Panc1 (cell line): ENCODE data around the gene ANKRD36B. TPM values are rescaled to one million over a fixed set of nuclear protein-coding genes. Genes with fewer than 3 reads are reported as not detected.
"Not testable (repeated sequence)": the region's sequence is repeated elsewhere in the genome, so short reads cannot be mapped to it uniquely, and the experiment has no call there.

Source experiments
- ATAC-seq: fragments of 200-7000 bp; cut with Tn5 transposase; 2 replicates; pipeline ENCODE4 v1.9.1; 2020; ENCODE audit warnings: mild to moderate bottlenecking, moderate library complexity
- BruUV-seq: library from RNA; stranded (reverse); fragments of 400-500 nt; replicated peaks from 2 replicates; lab custom pipeline; 2021; lab: Mats Ljungman, UMichigan
- CTCF ChIA-PET: fragments of 300-600 bp; sonication (Branson Sonifier 250); formaldehyde crosslinking; loops from one replicate; lab custom pipeline; 2022; ENCODE audit warnings: antibody characterized with exemption; lab: Charles Lee
- POLR2A ChIA-PET: fragments of 300-600 bp; sonication (Branson Sonifier 250); formaldehyde crosslinking; loops from one replicate; lab custom pipeline; 2022; ENCODE audit warnings: antibody characterized with exemption; lab: Charles Lee
- DNase-seq: peaks from one replicate; pipeline ENCODE4 v3.0.0-alpha.2; 2010; ENCODE audit warnings: low read depth, low spot score
- H3K27ac ChIP-seq: 2 replicates; pipeline ENCODE4 v1.5.1; 2011; ENCODE audit warnings: mild to moderate bottlenecking, low read length, inconsistent platforms
- H3K27me3 ChIP-seq: fragments of 200-500 bp; sonication (Bioruptor generic); 2 replicates; pipeline ENCODE4 v1.6.0; 2014; ENCODE audit warnings: low read length, inconsistent platforms; ENCODE audit not compliant: control insufficient read depth, insufficient read depth
- H3K36me3 ChIP-seq: fragments of 200-500 bp; sonication (Bioruptor generic); 2 replicates; pipeline ENCODE4 v1.5.1; 2014; ENCODE audit warnings: inconsistent platforms, mild to moderate bottlenecking, low read length, moderate library complexity; ENCODE audit not compliant: control insufficient read depth, insufficient read depth
- H3K4me1 ChIP-seq: 2 replicates; pipeline ENCODE4 v1.5.1; 2011; ENCODE audit warnings: inconsistent platforms, mild to moderate bottlenecking, low read length, moderate library complexity; ENCODE audit not compliant: control insufficient read depth, insufficient read depth
- H3K4me3 ChIP-seq, 2 experiments: 2 replicates each; pipeline ENCODE4 v1.5.1; 2011 to 2012; ENCODE audit warnings: low read depth in 2 of 2, low read length in 2 of 2, mild to moderate bottlenecking in 2 of 2, inconsistent platforms in 1 of 2, moderate library complexity in 1 of 2
- H3K9me3 ChIP-seq: fragments of 200-500 bp; sonication (Bioruptor generic); 2 replicates; pipeline ENCODE4 v1.5.1; 2014; ENCODE audit warnings: low read depth, mild to moderate bottlenecking, inconsistent platforms, low read length, moderate library complexity; ENCODE audit not compliant: control insufficient read depth, insufficient read depth
- in situ Hi-C: cut with HindIII; loops from 2 replicates; pipeline ENCODE4 v1.10.0; 2016; ENCODE audit warnings: low sequenced_read_pairs, low pct_unique_long_range_greater_than_20kb
- intact Hi-C: fragments of 100-400 bp; cut with micrococcal nuclease; formaldehyde crosslinking; loops from one replicate; pipeline ENCODE4 v1.10.0; 2022; ENCODE audit not compliant: unreplicated experiment
- total RNA-seq: library from RNA; stranded (reverse); gene quantifications from one replicate; pipeline ENCODE4 v1.2.1, GENCODE V29; 2021; ENCODE audit not compliant: unreplicated experiment
- TF ChIP-seq, protein P1 (sequence below): fragments of 450-650 bp; IDR thresholded peaks from 2 replicates; pipeline ENCODE4 v1.5.1; 2017; ENCODE audit warnings: mild to moderate bottlenecking

The ANKRD36B gene
- total RNA-seq, 1 experiment from 2014 or later: 14.7 TPM

DNA sequence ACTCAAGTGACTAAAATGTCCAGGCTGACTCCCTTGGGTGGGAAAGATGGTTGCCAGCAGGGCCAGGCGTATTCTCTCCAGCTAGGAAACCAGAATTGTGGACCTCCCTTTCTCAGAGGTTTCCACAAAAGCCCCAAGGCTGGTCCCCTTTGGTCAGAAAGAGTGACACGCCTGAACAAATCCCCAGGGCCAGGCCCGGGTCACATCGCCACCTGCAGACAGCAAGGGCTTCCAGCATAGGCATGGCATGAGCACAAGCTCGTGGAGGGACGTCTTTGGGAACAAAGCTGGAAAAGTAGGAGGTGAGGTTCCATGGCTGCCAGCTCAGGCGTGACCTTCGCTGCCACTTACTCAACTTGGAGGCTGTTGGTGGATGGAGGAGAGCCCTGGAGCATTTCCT lies 15.4 kb upstream of the ANKRD36B start:
- H3K9me3 ChIP-seq, BruUV-seq, CTCF ChIA-PET, H3K36me3 ChIP-seq, H3K4me1 ChIP-seq, H3K27ac ChIP-seq, in situ Hi-C loops, intact Hi-C loops, DNase-seq, H3K27me3 ChIP-seq, POLR2A ChIA-PET, H3K4me3 ChIP-seq: not testable (repeated sequence)
- ATAC-seq: peak; percentile 77; the same call in 1 of the 2 replicates

DNA sequence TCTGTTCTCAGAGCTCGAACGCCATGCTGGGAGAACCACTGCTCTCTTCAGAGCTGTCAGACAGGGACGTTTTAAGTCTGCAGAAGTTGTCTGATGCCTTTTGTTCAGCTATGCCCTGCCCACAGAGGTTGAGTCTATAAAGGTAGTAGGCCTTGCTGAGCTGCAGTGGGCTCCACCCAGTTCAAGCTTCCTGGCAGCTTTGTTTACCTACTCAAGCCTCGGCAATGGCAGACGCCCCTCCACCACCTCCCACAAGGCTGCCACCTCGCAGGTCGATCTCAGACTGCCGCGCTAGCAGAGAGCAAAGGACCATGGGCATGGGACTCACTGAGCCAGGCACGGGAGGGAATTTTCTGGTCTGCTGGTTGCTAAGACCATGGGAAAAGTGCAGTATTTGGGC lies 11.9 kb upstream of the ANKRD36B start:
- H3K4me1 ChIP-seq, BruUV-seq, intact Hi-C loops, CTCF ChIA-PET, ATAC-seq, H3K36me3 ChIP-seq, H3K27me3 ChIP-seq, DNase-seq, H3K9me3 ChIP-seq, in situ Hi-C loops, H3K4me3 ChIP-seq, H3K27ac ChIP-seq: not testable (repeated sequence)
- POLR2A ChIA-PET: interaction anchor here (0.6 kb wide), 1 partner anchor 90 kb away, joined by 3 read pairs; no protein-coding TSS in a partner anchor

DNA sequence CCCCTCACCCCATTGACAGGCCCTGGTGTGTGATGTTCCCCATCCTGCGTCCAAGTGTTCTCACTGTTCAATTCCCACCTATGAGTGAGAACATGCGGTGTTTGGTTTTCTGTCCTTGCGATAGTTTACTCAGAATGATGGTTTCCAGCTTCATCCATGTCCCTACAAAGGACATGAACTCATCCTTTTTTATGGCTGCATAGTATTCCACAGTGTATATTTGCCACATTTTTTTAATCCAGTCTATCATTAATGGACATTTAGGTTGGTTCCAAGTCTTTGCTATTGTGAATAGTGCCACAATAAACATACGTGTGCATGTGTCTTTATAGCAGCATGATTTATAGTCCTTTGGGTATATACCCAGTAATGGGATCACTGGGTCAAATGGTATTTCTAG lies 6.5 kb upstream of the ANKRD36B start:
- H3K36me3 ChIP-seq, H3K27me3 ChIP-seq, in situ Hi-C loops, BruUV-seq, H3K4me1 ChIP-seq, H3K9me3 ChIP-seq, CTCF ChIA-PET, DNase-seq, ATAC-seq, POLR2A ChIA-PET, H3K27ac ChIP-seq, intact Hi-C loops, H3K4me3 ChIP-seq: not testable (repeated sequence)

DNA sequence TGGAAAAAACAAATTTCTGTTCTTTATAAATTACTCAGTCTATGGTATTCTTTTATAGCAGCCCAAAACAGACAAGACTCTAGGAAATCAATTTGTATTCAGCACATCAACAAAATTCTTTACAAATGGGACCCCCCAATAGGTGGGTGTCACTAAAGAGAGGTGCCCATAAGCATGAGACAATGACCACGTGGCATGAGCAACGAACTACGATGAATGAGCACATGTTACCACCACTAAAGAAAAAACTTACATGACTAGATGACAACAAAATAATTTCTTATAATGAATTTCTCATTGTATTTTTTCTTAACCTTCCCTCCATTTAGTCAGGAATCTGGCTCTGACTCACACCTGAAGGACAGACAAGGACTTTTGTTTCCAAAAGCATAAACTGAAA lies 3.8 kb upstream of the ANKRD36B start:
- H3K4me3 ChIP-seq, POLR2A ChIA-PET, H3K4me1 ChIP-seq, ATAC-seq, H3K36me3 ChIP-seq, intact Hi-C loops, in situ Hi-C loops, H3K9me3 ChIP-seq, DNase-seq, BruUV-seq, H3K27me3 ChIP-seq, H3K27ac ChIP-seq, CTCF ChIA-PET: not testable (repeated sequence)

DNA sequence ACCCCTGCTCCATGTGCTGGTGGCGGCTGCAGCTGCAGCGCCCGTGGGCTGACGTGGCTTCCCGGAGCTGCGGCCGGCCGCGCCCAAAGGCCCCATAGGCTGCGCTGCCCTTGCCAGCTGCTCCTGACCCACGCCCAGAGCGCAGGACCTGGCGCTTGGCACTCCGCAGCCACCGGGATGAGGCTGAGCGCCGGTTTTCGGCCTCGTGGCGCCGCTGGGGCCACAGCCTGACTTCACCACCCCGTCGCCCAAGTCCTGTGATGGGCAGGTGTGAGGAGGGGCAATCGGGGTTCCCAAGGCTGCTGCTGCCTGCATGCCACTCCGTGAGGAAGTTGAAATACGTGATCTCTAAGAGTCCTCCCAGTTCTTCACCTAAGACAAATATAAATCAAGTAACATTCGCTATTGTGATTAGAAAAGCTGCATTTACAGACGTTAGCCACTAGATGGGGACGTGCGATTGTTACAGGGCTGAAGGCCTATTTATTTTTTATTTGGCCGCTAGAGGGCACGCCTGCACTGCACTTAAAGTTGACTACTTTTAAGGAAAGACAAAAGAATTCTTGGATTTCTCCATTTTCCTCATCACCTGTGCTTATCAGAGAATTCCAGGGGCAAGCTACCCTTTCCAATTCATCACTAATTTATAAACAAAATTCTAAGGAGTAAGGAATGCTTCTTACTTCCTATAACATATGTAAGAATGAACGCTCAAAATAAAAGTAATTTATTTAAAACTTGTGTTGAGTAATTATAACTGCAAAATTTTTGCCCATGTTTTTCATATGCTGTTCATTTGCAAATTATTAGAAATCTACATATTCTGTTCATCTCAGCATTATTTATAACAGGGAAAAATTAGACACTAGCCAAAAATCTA lies 1.1 kb upstream of the ANKRD36B start:
- in situ Hi-C loops, H3K36me3 ChIP-seq: not testable (repeated sequence)

DNA sequence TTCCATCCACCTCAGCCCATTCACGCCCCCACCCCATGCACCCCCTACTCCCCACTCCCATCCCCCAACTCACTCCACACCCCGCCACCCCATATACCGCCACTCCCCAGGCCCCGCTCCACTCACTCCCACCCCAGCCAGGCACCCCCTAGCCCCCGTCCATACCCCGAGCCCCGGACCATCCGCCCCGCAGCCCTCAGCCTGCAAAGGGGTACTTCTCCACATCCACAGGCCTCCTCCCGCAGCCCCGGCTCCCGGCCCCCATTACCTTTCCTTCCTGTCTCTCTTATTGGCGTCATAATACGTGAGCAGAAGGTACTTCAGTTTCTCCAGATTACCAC lies 450 bp downstream of the ANKRD36B start:
- BruUV-seq, POLR2A ChIA-PET, CTCF ChIA-PET, H3K4me1 ChIP-seq, intact Hi-C loops, DNase-seq, H3K27me3 ChIP-seq, in situ Hi-C loops, H3K9me3 ChIP-seq, ATAC-seq, H3K36me3 ChIP-seq: not testable (repeated sequence)
- Histone ChIP-seq H3K4me3 (peak overlapping the region; percentile 60 to 74), H3K27ac (peak overlapping the region; percentile 77)

More for the DNA sequence above, 1.1 kb upstream of the ANKRD36B start:
- not testable (repeated sequence) for H3K9me3 ChIP-seq, H3K4me1 ChIP-seq, H3K27me3 ChIP-seq, BruUV-seq
- H3K27ac ChIP-seq: peak overlapping the region; percentile 85
- intact Hi-C loops: loop anchor here (2.0 kb wide), 1 partner anchor 106 kb away; no protein-coding TSS in a partner anchor
- peak; percentile 84 for DNase-seq
- TF ChIP-seq, protein P1, sequence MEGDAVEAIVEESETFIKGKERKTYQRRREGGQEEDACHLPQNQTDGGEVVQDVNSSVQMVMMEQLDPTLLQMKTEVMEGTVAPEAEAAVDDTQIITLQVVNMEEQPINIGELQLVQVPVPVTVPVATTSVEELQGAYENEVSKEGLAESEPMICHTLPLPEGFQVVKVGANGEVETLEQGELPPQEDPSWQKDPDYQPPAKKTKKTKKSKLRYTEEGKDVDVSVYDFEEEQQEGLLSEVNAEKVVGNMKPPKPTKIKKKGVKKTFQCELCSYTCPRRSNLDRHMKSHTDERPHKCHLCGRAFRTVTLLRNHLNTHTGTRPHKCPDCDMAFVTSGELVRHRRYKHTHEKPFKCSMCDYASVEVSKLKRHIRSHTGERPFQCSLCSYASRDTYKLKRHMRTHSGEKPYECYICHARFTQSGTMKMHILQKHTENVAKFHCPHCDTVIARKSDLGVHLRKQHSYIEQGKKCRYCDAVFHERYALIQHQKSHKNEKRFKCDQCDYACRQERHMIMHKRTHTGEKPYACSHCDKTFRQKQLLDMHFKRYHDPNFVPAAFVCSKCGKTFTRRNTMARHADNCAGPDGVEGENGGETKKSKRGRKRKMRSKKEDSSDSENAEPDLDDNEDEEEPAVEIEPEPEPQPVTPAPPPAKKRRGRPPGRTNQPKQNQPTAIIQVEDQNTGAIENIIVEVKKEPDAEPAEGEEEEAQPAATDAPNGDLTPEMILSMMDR: peak; percentile 96
- ATAC-seq: peak; percentile 75
- ChIA-PET POLR2A (interaction anchor here (1.0 kb wide), 1 partner anchor 265 kb away, joined by 7 read pairs; no protein-coding TSS in a partner anchor), CTCF (interaction anchor here (0.6 to 1.5 kb wide), 6 partner anchors 33 to 158 kb away, joined by 3 to 21 read pairs (median 4); partner anchors contain the start of gene COX5B)
- peak overlapping the region; percentile 60 to 71 for H3K4me3 ChIP-seq
